Measurements from ENCODE around the gene MPHOSPH9. TPM values are rescaled to one million over a fixed set of nuclear protein-coding genes. Genes with fewer than 3 reads are reported as not detected.

The MPHOSPH9 gene
- polyA plus RNA-seq, 1 donor: 55.9 TPM

Other genes with a start within 250 kb of the MPHOSPH9 start
- gene PITPNM2, start 82.1 kb downstream of the MPHOSPH9 start, polyA plus RNA-seq (ENCODE audit: insufficient read length): 6.5 TPM
- gene MTRFR, start 295 bp upstream of the MPHOSPH9 start, polyA plus RNA-seq (ENCODE audit: insufficient read length): 23.2 TPM
- gene CDK2AP1, start 38.7 kb upstream of the MPHOSPH9 start, polyA plus RNA-seq (ENCODE audit: insufficient read length): 172 TPM
- 38.8 TPM for gene SBNO1, start 131.7 kb upstream of the MPHOSPH9 start, polyA plus RNA-seq (ENCODE audit: insufficient read length)
- gene KMT5A, start 151.0 kb upstream of the MPHOSPH9 start, polyA plus RNA-seq (ENCODE audit: insufficient read length): 58.7 TPM
- 5.3 TPM for gene RILPL2, start 203.5 kb upstream of the MPHOSPH9 start, polyA plus RNA-seq (ENCODE audit: insufficient read length)
- 42.6 TPM for gene SNRNP35, start 225.0 kb upstream of the MPHOSPH9 start, polyA plus RNA-seq (ENCODE audit: insufficient read length)